GM13976 (cell line): ENCODE data around the gene CAMK1D.

Experiments used
- DNase-seq: peaks from one replicate; pipeline ENCODE4 v3.0.0; 2012; ENCODE audit warnings: low spot score
- in situ Hi-C: fragments of 300-500 bp; cut with MboI; formaldehyde crosslinking; loops from one replicate; pipeline ENCODE4 v1.12.0; 2022; ENCODE audit warnings: low sequenced_read_pairs, mixed read lengths, inconsistent platforms; ENCODE audit not compliant: unreplicated experiment
- TF ChIP-seq, protein P1 (sequence below): IDR thresholded peaks from 2 replicates; pipeline ENCODE4 v1.5.1; 2012; ENCODE audit warnings: borderline replicate concordance, mild to moderate bottlenecking; ENCODE audit not compliant: insufficient read depth; ENCODE audit errors: extremely low read depth, missing control alignments, control extremely low read depth

The CAMK1D gene

DNA sequence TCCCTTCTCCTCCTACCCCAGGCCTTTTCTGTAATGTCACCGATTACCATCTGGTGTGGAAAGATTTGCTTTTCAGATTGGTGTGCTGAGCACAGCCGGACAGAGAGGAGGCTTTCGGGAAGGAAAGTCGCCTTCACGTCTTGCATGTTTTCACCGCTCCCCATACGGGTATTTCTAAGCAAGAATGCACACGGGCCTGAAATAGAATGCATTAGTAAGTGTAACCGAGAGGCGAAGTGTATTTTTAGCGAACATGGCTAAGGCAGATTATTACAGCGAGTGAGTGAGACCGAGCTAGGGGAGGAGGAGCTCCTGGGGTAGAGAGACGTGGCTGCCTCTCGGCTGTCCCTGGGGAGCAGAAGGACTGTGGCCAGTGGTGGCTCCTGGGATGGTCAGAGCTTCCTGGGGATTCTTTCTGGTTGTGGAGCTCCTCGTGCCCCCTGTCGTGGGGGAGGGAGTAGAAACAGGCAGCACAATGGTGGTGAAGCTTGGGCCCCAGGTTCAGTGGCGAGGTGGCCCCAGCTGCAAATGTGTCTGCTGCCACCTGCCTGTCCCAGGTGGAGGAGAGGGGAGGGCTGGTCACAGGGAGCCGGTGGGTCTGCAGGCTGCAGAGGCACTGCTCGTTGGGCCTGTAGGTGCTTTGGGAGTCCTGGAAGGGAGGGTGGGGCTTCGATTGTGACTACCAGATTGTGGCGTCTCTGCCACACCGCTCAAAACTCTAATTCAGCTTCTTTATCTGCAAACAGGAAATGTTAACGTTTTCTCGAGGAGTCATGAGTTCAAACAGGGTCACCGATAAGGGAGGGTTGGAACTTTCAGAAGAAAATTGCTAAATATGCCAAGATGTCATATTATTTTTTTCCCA, 135.8 kb downstream of the CAMK1D start:
- in situ Hi-C loops: no loop called here
- DNase-seq: peak; percentile 83
- TF ChIP-seq, protein P1, sequence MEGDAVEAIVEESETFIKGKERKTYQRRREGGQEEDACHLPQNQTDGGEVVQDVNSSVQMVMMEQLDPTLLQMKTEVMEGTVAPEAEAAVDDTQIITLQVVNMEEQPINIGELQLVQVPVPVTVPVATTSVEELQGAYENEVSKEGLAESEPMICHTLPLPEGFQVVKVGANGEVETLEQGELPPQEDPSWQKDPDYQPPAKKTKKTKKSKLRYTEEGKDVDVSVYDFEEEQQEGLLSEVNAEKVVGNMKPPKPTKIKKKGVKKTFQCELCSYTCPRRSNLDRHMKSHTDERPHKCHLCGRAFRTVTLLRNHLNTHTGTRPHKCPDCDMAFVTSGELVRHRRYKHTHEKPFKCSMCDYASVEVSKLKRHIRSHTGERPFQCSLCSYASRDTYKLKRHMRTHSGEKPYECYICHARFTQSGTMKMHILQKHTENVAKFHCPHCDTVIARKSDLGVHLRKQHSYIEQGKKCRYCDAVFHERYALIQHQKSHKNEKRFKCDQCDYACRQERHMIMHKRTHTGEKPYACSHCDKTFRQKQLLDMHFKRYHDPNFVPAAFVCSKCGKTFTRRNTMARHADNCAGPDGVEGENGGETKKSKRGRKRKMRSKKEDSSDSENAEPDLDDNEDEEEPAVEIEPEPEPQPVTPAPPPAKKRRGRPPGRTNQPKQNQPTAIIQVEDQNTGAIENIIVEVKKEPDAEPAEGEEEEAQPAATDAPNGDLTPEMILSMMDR: peak; percentile 69

DNA sequence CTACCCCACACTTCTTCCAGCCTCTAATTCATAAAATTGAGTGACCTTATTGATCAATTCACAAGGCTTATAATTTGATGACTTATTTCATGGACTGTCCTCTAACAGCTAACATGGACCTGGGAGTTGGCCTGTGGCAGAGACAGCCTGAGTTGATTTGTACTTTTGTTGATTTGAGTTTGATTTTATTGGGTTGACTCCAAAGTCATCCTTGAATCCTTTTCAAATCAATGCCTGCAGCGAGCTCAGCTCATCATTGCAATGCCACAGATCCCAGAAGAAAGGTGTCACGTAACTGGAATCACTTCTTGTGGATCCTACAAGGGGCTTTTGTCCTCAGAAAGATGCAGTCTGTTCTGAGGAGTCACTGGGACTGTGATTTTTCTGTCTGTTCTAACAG, 138.0 kb downstream of the CAMK1D start:
- DNase-seq: no peak
- TF ChIP-seq, protein P1: no peak
- in situ Hi-C loops: no loop called here

DNA sequence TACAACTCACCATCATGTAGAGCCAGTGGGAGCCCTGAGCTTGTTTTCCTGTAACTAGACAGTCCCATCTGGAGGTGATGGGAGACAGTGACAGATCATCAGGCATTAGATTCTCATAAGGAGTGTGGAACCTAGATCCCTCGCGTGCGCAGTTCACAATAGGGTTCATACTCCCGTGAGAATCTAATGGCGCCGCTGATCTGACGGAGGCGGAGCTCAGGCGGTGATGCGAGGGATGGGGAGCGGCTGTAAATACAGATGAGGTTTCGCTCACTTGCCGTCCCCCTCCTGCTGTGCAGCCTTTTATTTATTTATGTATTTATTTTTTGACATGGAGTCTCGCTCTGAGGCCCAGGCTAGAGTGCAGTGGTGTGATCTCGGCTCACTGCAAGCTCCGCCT, 139.3 kb downstream of the CAMK1D start:
- DNase-seq: no peak
- in situ Hi-C loops: no loop called here
- TF ChIP-seq, protein P1: no peak

DNA sequence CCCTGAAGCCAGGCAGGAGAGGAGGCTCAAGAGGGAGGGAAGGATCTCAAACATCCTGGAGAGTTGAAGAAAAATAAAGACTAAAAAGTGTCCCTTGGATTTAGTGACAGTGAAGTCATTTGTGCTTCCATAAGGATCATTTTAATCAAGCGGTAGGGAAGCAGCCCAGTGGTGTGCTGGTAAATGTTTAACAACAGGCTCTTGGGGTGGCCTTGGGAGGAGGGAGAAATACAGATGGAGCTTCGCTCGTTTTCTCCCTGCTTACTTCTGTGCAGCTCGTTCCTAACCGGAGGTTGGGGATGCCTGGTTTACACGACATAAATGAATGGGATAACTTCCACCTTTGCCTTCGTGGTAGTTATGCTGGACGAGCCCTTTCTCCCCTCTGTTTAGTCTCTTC, 140.0 kb downstream of the CAMK1D start:
- in situ Hi-C loops: no loop called here
- TF ChIP-seq, protein P1: no peak
- DNase-seq: no peak

DNA sequence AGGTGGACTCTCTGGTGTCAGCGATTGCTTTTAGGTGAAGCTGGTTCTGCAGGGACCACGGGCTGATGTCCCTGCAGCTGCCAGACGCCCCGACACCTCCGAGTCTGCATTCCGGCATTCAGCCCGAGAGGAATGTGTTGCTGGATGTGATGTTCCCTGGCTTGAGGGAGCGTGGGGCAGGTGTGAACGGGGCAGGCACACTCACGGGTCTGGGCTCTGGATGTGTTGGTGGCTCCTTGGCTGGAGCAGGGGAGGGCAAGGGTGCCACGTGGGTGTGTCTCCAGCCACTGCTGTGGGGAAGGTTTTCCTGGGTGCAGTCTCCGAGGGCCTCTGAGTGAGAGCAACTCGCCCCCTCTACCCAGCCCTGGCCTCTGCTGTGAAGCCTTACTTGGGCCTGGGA, 140.5 kb downstream of the CAMK1D start:
- no peak for DNase-seq
- TF ChIP-seq, protein P1: no peak
- in situ Hi-C loops: no loop called here

DNA sequence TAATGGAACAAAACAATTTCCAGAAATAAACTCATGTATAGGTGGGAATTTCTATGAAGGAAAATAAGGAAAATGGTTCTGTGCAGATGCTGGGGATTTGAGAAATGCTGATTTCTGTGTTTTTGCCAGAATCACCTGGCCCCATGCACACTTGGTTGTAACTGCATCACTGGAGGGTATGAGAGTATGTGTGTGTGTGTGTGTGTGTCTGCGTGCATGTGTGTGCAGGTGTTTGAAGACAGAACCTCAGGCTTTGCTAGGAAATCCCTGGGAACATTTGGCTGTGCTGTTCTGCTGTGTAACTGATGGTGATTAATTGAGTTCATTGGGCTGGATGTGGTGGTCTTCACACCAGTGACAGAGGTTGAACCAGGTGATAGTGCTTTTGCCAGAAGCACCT, 141.6 kb downstream of the CAMK1D start:
- no peak for DNase-seq
- in situ Hi-C loops: no loop called here
- TF ChIP-seq, protein P1: no peak
